HCT116 (cell line): ENCODE results near the gene HNRNPH1. TPM values are rescaled to one million over a fixed set of nuclear protein-coding genes. Genes with fewer than 3 reads are reported as not detected.

ENCODE experiments used
- ATAC-seq: fragments of 200-7000 bp; cut with Tn5 transposase; 2 replicates; pipeline ENCODE4 v1.9.1; 2020; ENCODE audit warnings: mild to moderate bottlenecking, moderate library complexity
- BruUV-seq: library from RNA; stranded (reverse); fragments of 400-500 nt; replicated peaks from 2 replicates; lab custom pipeline; 2021; lab: Mats Ljungman, UMichigan
- CTCF ChIA-PET: fragments of 300-600 bp; sonication (Branson Sonifier 250); formaldehyde crosslinking; loops from one replicate; lab custom pipeline; 2021; ENCODE audit warnings: antibody characterized with exemption; lab: Charles Lee
- POLR2A ChIA-PET: fragments of 300-600, 350-600 bp; sonication (Branson Sonifier 250); formaldehyde crosslinking; loops from one replicate; lab custom pipeline; 2021; ENCODE audit warnings: antibody characterized with exemption; lab: Charles Lee
- RAD21 ChIA-PET, 2 experiments: fragments of 300-600 bp; sonication (Branson Sonifier 250); formaldehyde crosslinking; loops; one replicate each; lab custom pipeline; 2023; ENCODE audit warnings: low total read pairs in 2 of 2; ENCODE audit not compliant: uncharacterized antibody in 2 of 2, unreplicated experiment in 2 of 2, low non-redundant PET in 1 of 2; lab: Charles Lee
- DNase-seq: peaks from one replicate; pipeline ENCODE4 v3.0.0-alpha.2; 2010; ENCODE audit warnings: low read depth, low spot score
- H2AFZ ChIP-seq: fragments of 200-600 bp; shearing (Covaris generic), sonication (generic); 2 replicates; pipeline ENCODE4 v1.6.1; 2017; ENCODE audit warnings: low read depth, mixed run types, mixed read lengths, antibody characterized with exemption, low read length; ENCODE audit not compliant: poor library complexity, severe bottlenecking
- H3K27ac ChIP-seq: 2 replicates; pipeline ENCODE4 v1.5.1; 2012; ENCODE audit warnings: low read depth, low read length
- H3K27me3 ChIP-seq: fragments of 200-600 bp; sonication (generic); 2 replicates; pipeline ENCODE4 v1.6.1; 2016; ENCODE audit warnings: mixed run types, low read length, mixed read lengths; ENCODE audit not compliant: insufficient read depth
- H3K36me3 ChIP-seq, 2 experiments: fragments of 200-500 bp in 1 of 2; fragments of 200-600 bp in 1 of 2; sonication (Bioruptor generic) in 1 of 2; sonication (generic) in 1 of 2; 2 replicates each; pipeline versions ENCODE4 v1.5.1 to v1.6.1; 2014 to 2016; ENCODE audit warnings: low read length in 2 of 2, inconsistent platforms in 1 of 2, mixed read lengths in 1 of 2, mixed run types in 1 of 2; ENCODE audit not compliant: insufficient read depth in 2 of 2, control insufficient read depth in 1 of 2
- H3K4me1 ChIP-seq, 2 experiments: fragments of 200-600 bp in 1 of 2; sonication (generic) in 1 of 2; 2 replicates each; pipeline versions ENCODE4 v1.5.1 to v1.6.1; 2012 to 2017; ENCODE audit warnings: low read length in 2 of 2, inconsistent platforms in 1 of 2, mild to moderate bottlenecking in 1 of 2, mixed read lengths in 1 of 2, mixed run types in 1 of 2, moderate library complexity in 1 of 2; ENCODE audit not compliant: insufficient read depth in 2 of 2, control insufficient read depth in 1 of 2
- H3K4me2 ChIP-seq: fragments of 200-600 bp; sonication (generic); 2 replicates; pipeline ENCODE4 v1.6.1; 2017; ENCODE audit warnings: mixed run types, low read length, mixed read lengths
- H3K4me3 ChIP-seq, 2 experiments: fragments of 200-600 bp in 1 of 2; sonication (generic) in 1 of 2; replicated peaks in 1 of 2; 2 replicates each; pipeline ENCODE4 v1.5.1; 2011 to 2016; ENCODE audit warnings: low read length in 2 of 2, control low read depth in 1 of 2, low read depth in 1 of 2, mild to moderate bottlenecking in 1 of 2, mixed read lengths in 1 of 2, mixed run types in 1 of 2
- H3K79me2 ChIP-seq: fragments of 200-600 bp; sonication (generic); 2 replicates; pipeline ENCODE4 v1.6.1; 2017; ENCODE audit warnings: mild to moderate bottlenecking, mixed run types, low read length, moderate library complexity, mixed read lengths; ENCODE audit not compliant: insufficient read depth
- H3K9ac ChIP-seq: fragments of 200-600 bp; sonication (generic); 2 replicates; pipeline ENCODE4 v1.6.1; 2016; ENCODE audit warnings: low read length, mixed read lengths
- H3K9me2 ChIP-seq: fragments of 200-600 bp; sonication (generic), shearing (Covaris generic); 2 replicates; pipeline ENCODE4 v1.6.1; 2017; ENCODE audit warnings: mixed run types, mild to moderate bottlenecking, moderate library complexity; ENCODE audit not compliant: insufficient read depth
- H3K9me3 ChIP-seq, 2 experiments: fragments of 200-500 bp in 1 of 2; fragments of 200-600 bp in 1 of 2; sonication (Bioruptor generic) in 1 of 2; sonication (generic) in 1 of 2; 2 replicates each; pipeline ENCODE4 v1.6.1; 2014 to 2017; ENCODE audit warnings: low read length in 2 of 2, mixed read lengths in 2 of 2, inconsistent platforms in 1 of 2, low read depth in 1 of 2, mild to moderate bottlenecking in 1 of 2, mixed run types in 1 of 2, moderate library complexity in 1 of 2; ENCODE audit not compliant: control insufficient read depth in 1 of 2, insufficient read depth in 1 of 2
- H4K20me1 ChIP-seq: fragments of 200-600 bp; sonication (generic), shearing (Covaris generic); 2 replicates; pipeline ENCODE4 v1.6.1; 2017; ENCODE audit warnings: mixed run types, mild to moderate bottlenecking, moderate library complexity; ENCODE audit not compliant: insufficient read depth
- CBX3 ChIP-seq: IDR thresholded peaks from 2 replicates; pipeline ENCODE4 v1.6.1; 2012; ENCODE audit warnings: low read depth
- CEBPB ChIP-seq: IDR thresholded peaks from 2 replicates; pipeline ENCODE4 v1.6.1; 2012; ENCODE audit warnings: low read depth
- EGR1 ChIP-seq: IDR thresholded peaks from 2 replicates; pipeline ENCODE4 v1.6.1; 2012; ENCODE audit warnings: low read depth
- ELF1 ChIP-seq: IDR thresholded peaks from 2 replicates; pipeline ENCODE4 v1.6.1; 2012; ENCODE audit warnings: low read depth, borderline replicate concordance
- EZH2 ChIP-seq: fragments of 200-600 bp; sonication (generic); IDR thresholded peaks from 2 replicates; pipeline ENCODE4 v1.6.1; 2017; ENCODE audit warnings: antibody characterized with exemption, mixed run types
- EZH2phosphoT487 ChIP-seq: fragments of 200-600 bp; IDR thresholded peaks from 2 replicates; pipeline ENCODE4 v1.6.1; 2018; ENCODE audit warnings: antibody characterized with exemption, borderline replicate concordance
- FOSL1 ChIP-seq: IDR thresholded peaks from 2 replicates; pipeline ENCODE4 v1.6.1; 2012; ENCODE audit warnings: low read depth
- JUND ChIP-seq: IDR thresholded peaks from 2 replicates; pipeline ENCODE4 v1.6.1; 2012
- POLR2A ChIP-seq: IDR thresholded peaks from 2 replicates; pipeline ENCODE4 v1.7.0; 2011; ENCODE audit warnings: borderline replicate concordance; ENCODE audit not compliant: insufficient read depth, insufficient read length; ENCODE audit errors: extremely low read depth
- RAD21 ChIP-seq: IDR thresholded peaks from 2 replicates; pipeline ENCODE4 v1.6.1; 2012; ENCODE audit warnings: low read depth, mild to moderate bottlenecking
- SIN3A ChIP-seq: IDR thresholded peaks from 2 replicates; pipeline ENCODE4 v1.6.1; 2012; ENCODE audit warnings: low read depth
- SP1 ChIP-seq: IDR thresholded peaks from 2 replicates; pipeline ENCODE4 v1.6.1; 2012; ENCODE audit warnings: low read depth
- SRF ChIP-seq: IDR thresholded peaks from 2 replicates; pipeline ENCODE4 v1.6.1; 2012; ENCODE audit warnings: low read depth
- YY1 ChIP-seq: IDR thresholded peaks from 2 replicates; pipeline ENCODE4 v1.6.1; 2011; ENCODE audit warnings: low read length, low read depth, moderate library complexity, mild to moderate bottlenecking; ENCODE audit not compliant: insufficient replicate concordance; ENCODE audit errors: extremely low read depth
- ZFX ChIP-seq: fragments of 450-650 bp; IDR thresholded peaks from 2 replicates; pipeline ENCODE4 v1.6.1; 2017
- ZNF274 ChIP-seq: fragments of 200-500 bp; sonication (Bioruptor generic); IDR thresholded peaks from 2 replicates; pipeline ENCODE4 v1.6.1; 2014; ENCODE audit warnings: mild to moderate bottlenecking, low read depth, low read length, inconsistent platforms
- intact Hi-C: fragments of 100-400 bp; cut with micrococcal nuclease; formaldehyde crosslinking; loops from 2 replicates; pipeline ENCODE4 v1.10.0; 2022
- total RNA-seq: library from RNA; stranded (reverse); gene quantifications from one replicate; pipeline ENCODE4 v1.2.1, GENCODE V29; 2021; ENCODE audit not compliant: unreplicated experiment
- TF ChIP-seq, protein P1 (sequence below), 3 experiments: fragments of 200-600 bp in 1 of 3; sonication (generic) in 1 of 3; IDR thresholded peaks in 2 of 3; conservative IDR thresholded peaks in 1 of 3; 2 replicates each; pipeline ENCODE4 v1.5.1; 2012 to 2017; ENCODE audit warnings: low read depth in 2 of 3, low read length in 2 of 3, antibody characterized with exemption in 1 of 3, borderline replicate concordance in 1 of 3, control low read depth in 1 of 3, mild to moderate bottlenecking in 1 of 3, mixed read lengths in 1 of 3, mixed run types in 1 of 3, moderate library complexity in 1 of 3; ENCODE audit not compliant: insufficient read depth in 1 of 3
- TF ChIP-seq, protein P2 (sequence below): IDR thresholded peaks from 2 replicates; pipeline ENCODE4 v1.6.1; 2012
- TF ChIP-seq, protein P3 (sequence below): IDR thresholded peaks from 2 replicates; pipeline ENCODE4 v1.6.1; 2012; ENCODE audit warnings: low read depth
- TF ChIP-seq, protein P4 (sequence below): IDR thresholded peaks from 2 replicates; pipeline ENCODE4 v1.6.1; 2012

Gene HNRNPH1
- total RNA-seq, 1 experiment from 2014 or later, result 788 TPM

DNA sequence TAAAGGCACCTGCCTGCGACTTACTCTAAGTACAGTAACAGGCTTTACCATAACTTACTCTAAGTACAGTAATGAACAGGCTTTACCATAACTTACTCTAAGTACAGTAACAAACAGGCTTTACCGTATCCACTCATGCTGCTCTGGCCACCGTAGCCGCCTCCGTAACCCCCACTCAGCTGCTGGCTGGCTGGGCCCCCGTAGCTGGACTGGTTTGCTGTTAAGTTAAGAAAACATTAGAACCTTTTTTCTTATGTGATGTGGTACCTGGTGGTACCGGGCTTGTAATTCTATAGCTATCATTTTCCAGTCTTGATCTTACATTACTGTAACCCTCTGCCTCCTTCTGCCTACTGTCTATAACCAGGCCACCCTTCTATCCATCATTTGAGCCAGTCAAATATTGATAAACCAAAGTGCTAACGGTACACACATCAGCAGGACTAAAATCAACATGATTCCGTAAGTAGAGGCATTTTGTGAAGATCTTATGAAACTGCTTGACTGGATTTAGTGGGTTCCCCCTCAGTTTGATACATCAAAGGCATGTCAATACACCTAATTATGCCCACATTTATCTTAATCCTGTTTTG is 7.4 kb downstream of the HNRNPH1 start:
- CTCF ChIA-PET, result no interaction called here

More for the DNA sequence above, 7.4 kb downstream of the HNRNPH1 start:
- no peaks in the 10 kb centered on the region for H3K27me3 ChIP-seq
- H4K20me1 ChIP-seq, result peaks cover 85% of the 10 kb centered on the region
- H3K9me3 ChIP-seq, result no peaks in the 10 kb centered on the region
- no peak overlapping the region for H2AFZ ChIP-seq
- no peak overlapping the region for H3K4me3 ChIP-seq
- peaks cover 71 to 96% of the 10 kb centered on the region in 2 experiments for H3K36me3 ChIP-seq
- no peak for ATAC-seq
- no peak overlapping the region for H3K27ac ChIP-seq
- no peak for TF ChIP-seq EZH2phosphoT487
- TF ChIP-seq FOSL1, result no peak
- no peak for TF ChIP-seq POLR2A
- TF ChIP-seq ZNF274, result no peak
- TF ChIP-seq SP1, result no peak
- TF ChIP-seq, protein P1, sequence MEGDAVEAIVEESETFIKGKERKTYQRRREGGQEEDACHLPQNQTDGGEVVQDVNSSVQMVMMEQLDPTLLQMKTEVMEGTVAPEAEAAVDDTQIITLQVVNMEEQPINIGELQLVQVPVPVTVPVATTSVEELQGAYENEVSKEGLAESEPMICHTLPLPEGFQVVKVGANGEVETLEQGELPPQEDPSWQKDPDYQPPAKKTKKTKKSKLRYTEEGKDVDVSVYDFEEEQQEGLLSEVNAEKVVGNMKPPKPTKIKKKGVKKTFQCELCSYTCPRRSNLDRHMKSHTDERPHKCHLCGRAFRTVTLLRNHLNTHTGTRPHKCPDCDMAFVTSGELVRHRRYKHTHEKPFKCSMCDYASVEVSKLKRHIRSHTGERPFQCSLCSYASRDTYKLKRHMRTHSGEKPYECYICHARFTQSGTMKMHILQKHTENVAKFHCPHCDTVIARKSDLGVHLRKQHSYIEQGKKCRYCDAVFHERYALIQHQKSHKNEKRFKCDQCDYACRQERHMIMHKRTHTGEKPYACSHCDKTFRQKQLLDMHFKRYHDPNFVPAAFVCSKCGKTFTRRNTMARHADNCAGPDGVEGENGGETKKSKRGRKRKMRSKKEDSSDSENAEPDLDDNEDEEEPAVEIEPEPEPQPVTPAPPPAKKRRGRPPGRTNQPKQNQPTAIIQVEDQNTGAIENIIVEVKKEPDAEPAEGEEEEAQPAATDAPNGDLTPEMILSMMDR (IDR thresholded peaks at IDR 0.05 in 2 of 3, conservative IDR thresholded peaks at IDR 0.05 in 1 of 3; ENCODE audit: borderline replicate concordance in 1 of 3, insufficient read depth in 1 of 3, low read depth in 2 of 3, low read length in 2 of 3), result no peak
- TF ChIP-seq SIN3A, result no peak
- TF ChIP-seq SRF, result no peak
- no peak for TF ChIP-seq CEBPB
- no peak for TF ChIP-seq EZH2
- TF ChIP-seq YY1, result no peak
- TF ChIP-seq, protein P2, sequence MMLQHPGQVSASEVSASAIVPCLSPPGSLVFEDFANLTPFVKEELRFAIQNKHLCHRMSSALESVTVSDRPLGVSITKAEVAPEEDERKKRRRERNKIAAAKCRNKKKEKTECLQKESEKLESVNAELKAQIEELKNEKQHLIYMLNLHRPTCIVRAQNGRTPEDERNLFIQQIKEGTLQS, result no peak
- TF ChIP-seq JUND, result no peak
- no peak for TF ChIP-seq ELF1
- TF ChIP-seq CBX3, result no peak
- TF ChIP-seq, protein P3, sequence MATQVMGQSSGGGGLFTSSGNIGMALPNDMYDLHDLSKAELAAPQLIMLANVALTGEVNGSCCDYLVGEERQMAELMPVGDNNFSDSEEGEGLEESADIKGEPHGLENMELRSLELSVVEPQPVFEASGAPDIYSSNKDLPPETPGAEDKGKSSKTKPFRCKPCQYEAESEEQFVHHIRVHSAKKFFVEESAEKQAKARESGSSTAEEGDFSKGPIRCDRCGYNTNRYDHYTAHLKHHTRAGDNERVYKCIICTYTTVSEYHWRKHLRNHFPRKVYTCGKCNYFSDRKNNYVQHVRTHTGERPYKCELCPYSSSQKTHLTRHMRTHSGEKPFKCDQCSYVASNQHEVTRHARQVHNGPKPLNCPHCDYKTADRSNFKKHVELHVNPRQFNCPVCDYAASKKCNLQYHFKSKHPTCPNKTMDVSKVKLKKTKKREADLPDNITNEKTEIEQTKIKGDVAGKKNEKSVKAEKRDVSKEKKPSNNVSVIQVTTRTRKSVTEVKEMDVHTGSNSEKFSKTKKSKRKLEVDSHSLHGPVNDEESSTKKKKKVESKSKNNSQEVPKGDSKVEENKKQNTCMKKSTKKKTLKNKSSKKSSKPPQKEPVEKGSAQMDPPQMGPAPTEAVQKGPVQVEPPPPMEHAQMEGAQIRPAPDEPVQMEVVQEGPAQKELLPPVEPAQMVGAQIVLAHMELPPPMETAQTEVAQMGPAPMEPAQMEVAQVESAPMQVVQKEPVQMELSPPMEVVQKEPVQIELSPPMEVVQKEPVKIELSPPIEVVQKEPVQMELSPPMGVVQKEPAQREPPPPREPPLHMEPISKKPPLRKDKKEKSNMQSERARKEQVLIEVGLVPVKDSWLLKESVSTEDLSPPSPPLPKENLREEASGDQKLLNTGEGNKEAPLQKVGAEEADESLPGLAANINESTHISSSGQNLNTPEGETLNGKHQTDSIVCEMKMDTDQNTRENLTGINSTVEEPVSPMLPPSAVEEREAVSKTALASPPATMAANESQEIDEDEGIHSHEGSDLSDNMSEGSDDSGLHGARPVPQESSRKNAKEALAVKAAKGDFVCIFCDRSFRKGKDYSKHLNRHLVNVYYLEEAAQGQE, result no peak
- no peak for TF ChIP-seq EGR1
- TF ChIP-seq, protein P4, sequence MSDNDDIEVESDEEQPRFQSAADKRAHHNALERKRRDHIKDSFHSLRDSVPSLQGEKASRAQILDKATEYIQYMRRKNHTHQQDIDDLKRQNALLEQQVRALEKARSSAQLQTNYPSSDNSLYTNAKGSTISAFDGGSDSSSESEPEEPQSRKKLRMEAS, result no peak
- no peak for TF ChIP-seq RAD21
- no peak for TF ChIP-seq ZFX
- peaks cover 78% of the 10 kb centered on the region for H3K79me2 ChIP-seq
- DNase-seq, result no peak
- ChIA-PET RAD21 (no interaction called here), POLR2A (interaction anchor here (6.0 kb wide), 1 partner anchor 7 kb away, joined by 63 read pairs; the partner anchor contains the start of gene HNRNPH1)
- H3K9me2 ChIP-seq, result no peaks in the 10 kb centered on the region
- BruUV-seq, result no TSS peak
- H3K9ac ChIP-seq, result no peak overlapping the region
- H3K4me2 ChIP-seq, result no peak overlapping the region
- intact Hi-C loops, result no loop called here
- H3K4me1 ChIP-seq, result peaks cover 0 to 4% of the 10 kb centered on the region in 2 experiments; a peak in 1 of 4 replicates
